GM23338 (cell line): ENCODE data around the gene TIMM10. TPM values are rescaled to one million over a fixed set of nuclear protein-coding genes. Genes with fewer than 3 reads are reported as not detected.
A peak's percentile ranks its signal among the peaks of the same experiment; 100 is the strongest.

ENCODE experiments used
- ATAC-seq: fragments of 200-7000 bp; cut with Tn5 transposase; 3 replicates; pipeline ENCODE4 v1.9.1; 2020
- DNase-seq: peaks from one replicate; pipeline ENCODE4 v3.0.0-alpha.2; 2015; ENCODE audit warnings: low spot score
- H2AFZ ChIP-seq: fragments of 200-600 bp; sonication (generic); 2 replicates; pipeline ENCODE4 v1.8.0; 2016; ENCODE audit warnings: antibody characterized with exemption, mild to moderate bottlenecking, moderate library complexity
- H3F3A ChIP-seq: fragments of 200-600 bp; sonication (generic); replicated peaks from 2 replicates; pipeline ENCODE4 v1.8.0; 2017; ENCODE audit warnings: antibody characterized with exemption, mixed run types, low read depth
- H3K27ac ChIP-seq: fragments of 200-600 bp; sonication (generic); 2 replicates; pipeline ENCODE4 v1.6.1; 2016; ENCODE audit warnings: low read depth
- H3K27me3 ChIP-seq: fragments of 200-600 bp; sonication (generic); 2 replicates; pipeline ENCODE4 v1.8.0; 2016; ENCODE audit warnings: mild to moderate bottlenecking, mixed run types, moderate library complexity; ENCODE audit not compliant: insufficient read depth
- H3K36me3 ChIP-seq: fragments of 200-600 bp; sonication (generic); 2 replicates; pipeline ENCODE4 v1.8.0; 2016; ENCODE audit warnings: mild to moderate bottlenecking; ENCODE audit not compliant: insufficient read depth
- H3K4me1 ChIP-seq: fragments of 200-600 bp; sonication (generic); 2 replicates; pipeline ENCODE4 v1.8.0; 2016; ENCODE audit warnings: mild to moderate bottlenecking, moderate library complexity; ENCODE audit not compliant: insufficient read depth
- H3K4me2 ChIP-seq: fragments of 200-600 bp; sonication (generic); 2 replicates; pipeline ENCODE4 v1.7.1; 2017; ENCODE audit warnings: mixed run types
- H3K4me3 ChIP-seq: fragments of 200-600 bp; sonication (generic); 2 replicates; pipeline ENCODE4 v1.6.1; 2016; ENCODE audit warnings: mixed run types
- H3K79me2 ChIP-seq: fragments of 200-600 bp; sonication (generic); replicated peaks from 2 replicates; pipeline ENCODE4 v1.8.0; 2017; ENCODE audit warnings: mild to moderate bottlenecking; ENCODE audit not compliant: insufficient read depth
- H3K9me2 ChIP-seq: fragments of 200-600 bp; sonication (generic); 2 replicates; pipeline ENCODE4 v1.8.0; 2017; ENCODE audit not compliant: insufficient read depth
- H4K20me1 ChIP-seq: fragments of 200-600 bp; sonication (generic); replicated peaks from 2 replicates; pipeline ENCODE4 v1.8.0; 2017; ENCODE audit warnings: mild to moderate bottlenecking; ENCODE audit not compliant: insufficient read depth
- H3K27ac Mint-ChIP-seq: 2 replicates; pipeline ENCODE4 v1.8.0; 2020; ENCODE audit warnings: inconsistent platforms, mild to moderate bottlenecking, moderate library complexity, mixed read lengths
- H3K27me3 Mint-ChIP-seq: 3 replicates; pipeline ENCODE4 v1.8.0; 2022; ENCODE audit warnings: low read depth, mild to moderate bottlenecking, moderate library complexity, mixed read lengths, inconsistent platforms; ENCODE audit not compliant: insufficient read depth, poor library complexity
- H3K36me3 Mint-ChIP-seq: 3 replicates; pipeline ENCODE4 v1.8.0; 2021; ENCODE audit warnings: low read depth, mild to moderate bottlenecking, inconsistent platforms, moderate library complexity, mixed read lengths
- H3K4me1 Mint-ChIP-seq: 3 replicates; pipeline ENCODE4 v1.8.0; 2020; ENCODE audit warnings: mild to moderate bottlenecking, inconsistent platforms, mixed read lengths
- H3K4me3 Mint-ChIP-seq: 3 replicates; pipeline ENCODE4 v1.8.0; 2021; ENCODE audit warnings: moderate library complexity, mild to moderate bottlenecking, inconsistent platforms, mixed read lengths
- H3K9me3 Mint-ChIP-seq: 3 replicates; pipeline ENCODE4 v1.8.0; 2020; ENCODE audit warnings: moderate library complexity, mild to moderate bottlenecking, inconsistent platforms, mixed read lengths
- CREB1 ChIP-seq: fragments of 250-450 bp; sonication (Bioruptor Pico); IDR thresholded peaks from 2 replicates; pipeline ENCODE4 v1.5.0; 2020; ENCODE audit warnings: low read depth, mild to moderate bottlenecking, moderate library complexity
- EZH2 ChIP-seq: fragments of 200-600 bp; sonication (generic); IDR thresholded peaks from one replicate; pipeline ENCODE4 v1.8.0; 2017; ENCODE audit warnings: antibody characterized with exemption, mild to moderate bottlenecking, low read depth; ENCODE audit not compliant: unreplicated experiment
- EZH2phosphoT487 ChIP-seq: fragments of 200-600 bp; sonication (generic); IDR thresholded peaks from one replicate; pipeline ENCODE4 v1.8.1; 2018; ENCODE audit warnings: antibody characterized with exemption; ENCODE audit not compliant: unreplicated experiment
- NANOG ChIP-seq: IDR thresholded peaks from 2 replicates; pipeline ENCODE4 v1.6.1; 2016; ENCODE audit warnings: antibody characterized with exemption, borderline replicate concordance
- ZNF114 ChIP-seq: fragments of 250-450 bp; sonication (Bioruptor Pico); IDR thresholded peaks from 2 replicates; pipeline ENCODE4 v1.5.0; 2020; ENCODE audit warnings: mild to moderate bottlenecking, moderate library complexity
- ZNF462 ChIP-seq: fragments of 250-450 bp; sonication (Bioruptor Pico); IDR thresholded peaks from 2 replicates; pipeline ENCODE4 v1.5.0; 2020; ENCODE audit warnings: mild to moderate bottlenecking, moderate library complexity
- polyA plus RNA-seq: library from polyadenylated mRNA; unstranded; fragments of >200 nt; fragmentation: Nextera tagmentation; extraction: Ambion mirVana; gene quantifications from 2 replicates; pipeline ENCODE4 v1.2.1, GENCODE V29; 2016
- total RNA-seq: library from RNA; depleted of rRNA; stranded (reverse); fragments of >200 nt; shearing (Covaris generic); gene quantifications from 2 replicates; pipeline ENCODE4 v1.2.3, GENCODE V29; 2014

The TIMM10 gene
- total and polyA plus RNA-seq, 2 experiments from 2014 or later, result 59.1 to 194 TPM

DNA sequence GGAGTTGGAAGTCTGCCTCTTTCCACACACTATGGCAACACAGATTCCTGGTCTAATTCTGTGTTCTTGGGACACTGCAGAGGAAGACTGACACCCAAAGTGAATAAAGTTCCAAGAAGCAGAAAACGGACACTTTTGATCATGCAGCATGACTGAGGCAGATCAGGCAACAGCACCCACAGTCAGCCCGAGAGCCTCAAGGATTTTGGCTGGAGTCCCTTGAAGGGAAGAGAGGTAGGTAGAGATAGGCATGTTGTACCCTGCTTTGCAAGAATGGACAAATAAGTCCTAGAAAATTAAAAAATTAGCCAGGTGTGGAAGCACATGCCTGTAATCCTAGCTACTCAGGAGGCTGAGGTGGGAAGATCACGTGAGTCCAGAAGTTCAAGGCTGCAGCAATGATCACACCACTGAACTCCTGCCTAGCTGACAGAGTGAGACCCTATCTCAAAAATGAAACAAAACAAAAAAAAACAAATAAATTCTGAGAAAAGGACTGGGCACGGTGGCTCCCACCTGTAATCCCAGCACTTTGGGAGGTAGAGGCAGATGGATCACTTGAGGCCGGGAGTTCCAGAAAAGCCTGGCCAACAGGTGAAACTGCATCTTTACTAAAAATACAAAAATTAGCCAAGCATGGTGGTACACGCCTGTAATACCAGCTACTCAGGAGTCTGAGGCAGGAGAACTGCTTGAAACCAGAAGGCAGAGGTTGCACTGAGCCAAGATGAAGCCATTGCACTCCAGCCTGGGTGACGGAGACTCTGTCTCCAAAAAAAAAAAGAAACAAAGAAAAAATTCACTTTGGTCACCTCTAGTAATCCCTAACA is 22.0 kb downstream of the TIMM10 start:
- Histone ChIP-seq H3K4me1 (peaks cover 10% of the 10 kb centered on the region), H3K4me3 (no peak overlapping the region), H3K27ac (no peak overlapping the region), H3K9me2 (no peaks in the 10 kb centered on the region), H3K27me3 (no peaks in the 10 kb centered on the region), H3K36me3 (no peaks in the 10 kb centered on the region), H2AFZ (no peak overlapping the region), H3K79me2 (peaks cover 55% of the 10 kb centered on the region), H3K4me2 (no peak overlapping the region), H4K20me1 (peaks cover 9% of the 10 kb centered on the region; the same call in 1 of the 2 replicates), H3F3A (0 out of 2 replicates have a peak, but pooled peaks cover 9% of the 10 kb centered on the region)
- H3K27ac Mint-ChIP-seq, result peak overlapping the region; percentile 48; the same call in 1 of the 2 replicates
- ATAC-seq (no peak), DNase-seq (no peak)
- no peaks in the 10 kb centered on the region for H3K9me3 Mint-ChIP-seq
- H3K4me1 Mint-ChIP-seq, result peaks cover 21% of the 10 kb centered on the region
- H3K27me3 Mint-ChIP-seq, result peaks cover 1% of the 10 kb centered on the region
- H3K36me3 Mint-ChIP-seq, result peaks cover 38% of the 10 kb centered on the region
- TF ChIP-seq CREB1 (CRISPR knock-in tag) (no peak), ZNF114 (CRISPR knock-in tag) (no peak), ZNF462 (CRISPR knock-in tag) (no peak), NANOG (no peak), EZH2phosphoT487 (no peak), EZH2 (no peak)
- H3K4me3 Mint-ChIP-seq, result no peak overlapping the region
